ENCODE data around the gene ADGRF1. TPM values are rescaled to one million over a fixed set of nuclear protein-coding genes. Genes with fewer than 3 reads are reported as not detected.

ADGRF1 gene
- polyA plus RNA-seq, 1 experiment = not detected

DNA sequence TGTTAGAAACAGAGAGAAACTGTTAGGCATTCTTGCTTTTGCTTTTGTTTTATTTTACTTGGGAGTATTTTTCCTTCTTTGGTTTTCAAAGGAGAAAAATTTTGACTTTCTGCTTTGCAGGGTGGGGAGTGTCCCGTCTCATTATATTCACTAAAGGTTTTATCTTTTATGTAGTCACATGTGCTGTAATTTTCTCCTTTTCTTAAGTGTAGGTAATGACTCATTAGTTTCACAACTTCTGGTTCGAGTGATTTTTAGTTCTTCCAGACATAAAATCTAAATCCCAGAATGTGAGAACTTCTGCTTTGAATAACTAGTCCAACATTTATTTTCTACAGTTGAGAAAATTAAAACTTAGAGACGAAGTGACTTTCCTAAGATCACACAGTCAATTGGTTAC lies 37.7 kb downstream of the ADGRF1 start:
- POLR2A ChIA-PET = no interaction called here
- CTCF ChIA-PET = no interaction called here
- Histone ChIP-seq H3K27me3 (ENCODE audit: control insufficient read depth, insufficient read depth, low read length) (no peaks in the 10 kb centered on the region), H3K4me3 (ENCODE audit: low read depth, low read length) (no peak overlapping the region), H3K9me3 (ENCODE audit: control insufficient read depth, insufficient read depth, low read length) (no peaks in the 10 kb centered on the region), H3K27ac (ENCODE audit: low read depth, low read length) (no peak overlapping the region)
- DNase-seq (ENCODE audit: low read depth, low spot score) = no peak
- TF ChIP-seq, protein P1, sequence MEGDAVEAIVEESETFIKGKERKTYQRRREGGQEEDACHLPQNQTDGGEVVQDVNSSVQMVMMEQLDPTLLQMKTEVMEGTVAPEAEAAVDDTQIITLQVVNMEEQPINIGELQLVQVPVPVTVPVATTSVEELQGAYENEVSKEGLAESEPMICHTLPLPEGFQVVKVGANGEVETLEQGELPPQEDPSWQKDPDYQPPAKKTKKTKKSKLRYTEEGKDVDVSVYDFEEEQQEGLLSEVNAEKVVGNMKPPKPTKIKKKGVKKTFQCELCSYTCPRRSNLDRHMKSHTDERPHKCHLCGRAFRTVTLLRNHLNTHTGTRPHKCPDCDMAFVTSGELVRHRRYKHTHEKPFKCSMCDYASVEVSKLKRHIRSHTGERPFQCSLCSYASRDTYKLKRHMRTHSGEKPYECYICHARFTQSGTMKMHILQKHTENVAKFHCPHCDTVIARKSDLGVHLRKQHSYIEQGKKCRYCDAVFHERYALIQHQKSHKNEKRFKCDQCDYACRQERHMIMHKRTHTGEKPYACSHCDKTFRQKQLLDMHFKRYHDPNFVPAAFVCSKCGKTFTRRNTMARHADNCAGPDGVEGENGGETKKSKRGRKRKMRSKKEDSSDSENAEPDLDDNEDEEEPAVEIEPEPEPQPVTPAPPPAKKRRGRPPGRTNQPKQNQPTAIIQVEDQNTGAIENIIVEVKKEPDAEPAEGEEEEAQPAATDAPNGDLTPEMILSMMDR (IDR thresholded peaks at IDR 0.05; ENCODE audit: low read depth, low read length) = no peak

DNA sequence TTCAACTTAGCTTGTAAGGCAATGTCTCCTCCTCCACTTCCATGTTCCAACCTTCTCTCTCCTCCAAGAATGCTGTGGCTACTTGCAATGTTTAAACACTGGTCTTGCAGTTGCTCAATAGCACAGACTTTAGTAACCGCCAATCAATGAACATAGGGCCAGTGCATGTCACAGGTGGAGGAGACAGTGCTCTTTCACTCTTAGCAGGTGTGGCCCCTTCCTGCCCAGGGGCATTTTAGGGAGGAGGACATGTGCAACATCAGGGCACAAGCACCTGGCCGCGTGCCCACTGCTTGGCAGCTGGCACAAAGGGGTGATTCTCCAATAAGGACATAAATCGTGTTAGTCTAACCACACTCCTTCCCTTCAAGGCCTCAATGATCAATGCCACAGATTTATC lies 41.3 kb downstream of the ADGRF1 start:
- H3K4me3 ChIP-seq (ENCODE audit: low read depth, low read length) = no peak overlapping the region
- CTCF ChIA-PET = no interaction called here
- no peak for DNase-seq (ENCODE audit: low read depth, low spot score)
- H3K9me3 ChIP-seq (ENCODE audit: control insufficient read depth, insufficient read depth, low read length) = no peaks in the 10 kb centered on the region
- H3K27ac ChIP-seq (ENCODE audit: low read depth, low read length) = no peak overlapping the region
- H3K27me3 ChIP-seq (ENCODE audit: control insufficient read depth, insufficient read depth, low read length) = no peaks in the 10 kb centered on the region
- POLR2A ChIA-PET = no interaction called here
- TF ChIP-seq, protein P1 (IDR thresholded peaks at IDR 0.05; ENCODE audit: low read depth, low read length) = no peak

DNA sequence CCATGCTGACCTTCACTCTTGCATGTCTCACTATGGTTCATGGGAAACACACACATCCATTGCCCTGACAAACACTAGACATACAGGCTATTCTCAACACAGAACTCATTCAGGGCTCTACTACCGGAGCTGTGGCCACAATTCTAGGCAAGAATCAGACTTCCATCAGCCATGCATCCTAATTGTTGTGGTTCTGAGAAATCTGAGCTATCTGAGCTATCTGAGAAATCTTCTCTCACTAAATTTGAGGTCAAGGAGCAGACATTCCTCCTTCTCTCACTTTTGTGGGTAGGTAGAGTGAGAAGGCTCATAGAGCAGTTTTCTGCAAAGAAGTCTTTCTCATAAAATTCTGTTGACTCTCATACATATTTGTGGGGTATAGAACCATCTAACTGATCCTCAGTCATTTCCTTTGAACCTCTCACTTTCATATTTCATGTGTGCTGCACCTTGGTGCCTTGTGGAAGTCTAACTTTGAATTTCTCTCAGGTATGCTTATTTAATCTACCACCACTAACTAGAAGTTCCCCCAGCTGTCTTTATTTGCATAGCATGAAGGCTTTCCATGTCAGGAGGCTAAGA lies 43.6 kb downstream of the ADGRF1 start:
- ChIA-PET POLR2A (no interaction called here), CTCF (no interaction called here)
- no peak for DNase-seq (ENCODE audit: low read depth, low spot score)
- H3K9me3 ChIP-seq (ENCODE audit: control insufficient read depth, insufficient read depth, low read length) = no peaks in the 10 kb centered on the region
- no peak overlapping the region for H3K27ac ChIP-seq (ENCODE audit: low read depth, low read length)
- TF ChIP-seq, protein P1 (IDR thresholded peaks at IDR 0.05; ENCODE audit: low read depth, low read length) = no peak
- H3K4me3 ChIP-seq (ENCODE audit: low read depth, low read length) = no peak overlapping the region
- H3K27me3 ChIP-seq (ENCODE audit: control insufficient read depth, insufficient read depth, low read length) = no peaks in the 10 kb centered on the region

DNA sequence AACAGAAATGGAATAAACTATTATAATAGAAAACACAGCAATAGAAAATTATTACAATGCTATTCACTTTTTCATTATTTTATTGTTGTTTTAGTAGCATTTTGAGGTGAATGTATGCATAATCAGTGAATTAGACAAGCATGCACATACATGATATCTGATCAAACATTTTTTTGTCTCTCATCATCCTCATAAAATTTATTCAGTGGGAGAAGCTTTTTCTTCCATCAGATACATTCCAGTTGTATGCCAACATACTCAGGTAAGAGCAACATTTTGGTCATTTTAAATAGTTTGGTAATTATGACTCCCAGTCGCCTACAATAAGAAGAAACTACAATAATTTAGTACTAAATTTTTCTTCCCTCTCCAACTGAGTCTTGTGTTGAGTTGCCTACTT lies 44.5 kb downstream of the ADGRF1 start:
- ChIA-PET POLR2A (no interaction called here), CTCF (no interaction called here)
- Histone ChIP-seq H3K9me3 (ENCODE audit: control insufficient read depth, insufficient read depth, low read length) (no peaks in the 10 kb centered on the region), H3K27me3 (ENCODE audit: control insufficient read depth, insufficient read depth, low read length) (no peaks in the 10 kb centered on the region), H3K4me3 (ENCODE audit: low read depth, low read length) (no peak overlapping the region), H3K27ac (ENCODE audit: low read depth, low read length) (no peak overlapping the region)
- no peak for DNase-seq (ENCODE audit: low read depth, low spot score)
- TF ChIP-seq, protein P1 (IDR thresholded peaks at IDR 0.05; ENCODE audit: low read depth, low read length) = no peak

DNA sequence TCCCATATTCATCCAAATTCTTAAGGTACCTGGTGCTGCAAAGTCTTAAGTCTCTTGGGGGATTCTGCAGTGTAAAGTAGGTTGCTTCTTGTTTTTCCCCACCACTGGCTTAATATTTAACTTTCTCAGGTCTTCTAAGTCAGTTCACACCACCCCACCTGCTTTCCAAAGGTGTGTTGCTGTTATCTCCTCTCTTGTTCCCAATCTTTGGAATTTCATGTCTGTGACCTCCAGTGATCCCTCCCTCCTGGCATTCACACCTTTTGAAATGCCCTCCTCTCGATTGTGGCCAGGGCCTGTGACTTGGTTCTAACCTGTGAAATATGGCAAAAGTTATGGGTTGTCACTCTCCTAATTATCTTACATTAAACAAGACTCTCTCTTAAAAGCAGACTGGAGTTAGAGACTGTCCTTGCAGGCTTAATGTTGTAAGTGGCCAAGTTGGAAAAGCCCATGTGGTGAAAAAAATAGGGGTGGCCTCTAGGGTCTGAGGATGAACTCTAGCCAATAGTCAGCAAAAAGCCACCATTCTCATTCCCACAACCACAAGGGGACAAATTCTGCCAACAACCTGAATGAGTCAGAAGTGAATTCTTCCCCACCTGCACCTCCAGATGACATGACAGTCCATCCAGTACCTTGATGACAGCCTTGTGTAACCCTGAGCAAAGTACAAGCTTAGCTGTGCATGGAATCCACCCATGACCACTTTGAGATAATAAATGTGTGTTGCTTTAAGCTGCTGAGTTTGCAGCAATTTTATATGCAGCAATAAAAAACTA lies 45.1 kb downstream of the ADGRF1 start:
- ChIA-PET POLR2A (no interaction called here), CTCF (no interaction called here)
- Histone ChIP-seq H3K9me3 (ENCODE audit: control insufficient read depth, insufficient read depth, low read length) (no peaks in the 10 kb centered on the region), H3K4me3 (ENCODE audit: low read depth, low read length) (no peak overlapping the region), H3K27ac (ENCODE audit: low read depth, low read length) (no peak overlapping the region), H3K27me3 (ENCODE audit: control insufficient read depth, insufficient read depth, low read length) (no peaks in the 10 kb centered on the region)
- TF ChIP-seq, protein P1 (IDR thresholded peaks at IDR 0.05; ENCODE audit: low read depth, low read length) = no peak
- DNase-seq (ENCODE audit: low read depth, low spot score) = no peak
